IPS-18a (cell line): ENCODE results near the gene SFXN5.

Source experiments
- H3K27ac ChIP-seq: one replicate; pipeline ENCODE4 v1.5.1; 2013; ENCODE audit warnings: low read length
- H3K27me3 ChIP-seq: one replicate; pipeline ENCODE4 v1.6.1; 2013; ENCODE audit warnings: mild to moderate bottlenecking, low read length; ENCODE audit not compliant: control insufficient read depth, insufficient read depth
- H3K36me3 ChIP-seq: one replicate; pipeline ENCODE4 v1.6.1; 2013; ENCODE audit warnings: low read depth, low read length; ENCODE audit not compliant: control insufficient read depth
- H3K4me1 ChIP-seq: one replicate; pipeline ENCODE4 v1.6.1; 2013; ENCODE audit warnings: low read depth, low read length; ENCODE audit not compliant: control insufficient read depth
- H3K4me3 ChIP-seq: one replicate; pipeline ENCODE4 v1.5.1; 2013; ENCODE audit warnings: low read length
- H3K9ac ChIP-seq: one replicate; pipeline ENCODE4 v1.6.1; 2013; ENCODE audit warnings: mild to moderate bottlenecking, low read length, moderate library complexity
- H3K9me3 ChIP-seq: one replicate; pipeline ENCODE4 v1.6.1; 2013; ENCODE audit warnings: low read depth, low read length; ENCODE audit not compliant: control insufficient read depth

The SFXN5 gene

DNA sequence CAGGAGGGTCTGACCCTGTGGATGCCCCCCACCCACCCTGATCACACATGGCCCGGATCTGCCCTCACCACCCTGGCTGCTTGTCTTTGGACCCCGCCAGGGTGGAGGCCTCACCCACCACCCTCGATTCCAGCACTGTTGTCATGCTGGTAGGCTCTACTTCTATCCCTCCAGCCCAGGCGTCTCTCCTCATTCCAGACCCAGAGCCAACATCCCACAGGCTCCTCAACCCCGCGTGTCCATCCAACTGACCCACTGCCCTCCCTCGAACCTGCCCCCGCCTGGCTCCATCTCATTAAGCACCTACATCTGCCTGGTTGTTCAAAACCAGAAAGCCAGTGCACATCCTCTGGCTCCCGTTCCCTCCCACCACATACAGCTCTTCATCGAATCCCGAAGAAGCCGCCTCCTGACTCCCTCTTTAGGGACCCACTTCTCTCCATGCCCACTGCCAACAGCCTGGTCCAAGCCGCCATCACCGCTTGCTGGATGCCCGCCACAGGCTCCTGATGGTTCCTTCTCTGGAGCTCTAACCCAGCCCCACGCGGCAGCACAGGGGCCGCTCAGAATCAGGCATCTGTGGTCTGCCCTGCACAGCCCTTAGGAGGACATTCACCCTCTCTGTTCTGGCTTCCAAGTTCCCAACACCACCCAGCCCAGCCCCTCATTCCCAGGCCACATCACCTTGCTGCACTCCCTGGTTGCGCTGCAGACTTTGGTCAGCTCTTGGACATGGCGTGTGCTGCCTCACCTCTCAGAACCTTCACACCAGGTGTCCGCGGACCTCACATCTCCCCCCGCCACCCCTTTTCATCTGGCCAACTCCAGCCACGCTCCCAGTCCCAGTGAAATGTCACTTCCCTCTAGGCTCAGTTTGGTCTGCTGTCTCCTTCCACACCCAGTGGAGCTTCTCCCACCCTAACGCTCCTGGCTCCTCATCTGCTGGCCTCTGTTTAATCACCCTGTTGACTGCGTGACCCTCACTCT lies 111.2 kb downstream of the SFXN5 start:
- no peak overlapping the region for H3K9ac ChIP-seq
- H3K4me1 ChIP-seq = peaks cover 18% of the 10 kb centered on the region
- no peak overlapping the region for H3K27ac ChIP-seq
- H3K27me3 ChIP-seq = peaks cover 5% of the 10 kb centered on the region
- H3K4me3 ChIP-seq = no peak overlapping the region
- no peaks in the 10 kb centered on the region for H3K36me3 ChIP-seq
- no peaks in the 10 kb centered on the region for H3K9me3 ChIP-seq

DNA sequence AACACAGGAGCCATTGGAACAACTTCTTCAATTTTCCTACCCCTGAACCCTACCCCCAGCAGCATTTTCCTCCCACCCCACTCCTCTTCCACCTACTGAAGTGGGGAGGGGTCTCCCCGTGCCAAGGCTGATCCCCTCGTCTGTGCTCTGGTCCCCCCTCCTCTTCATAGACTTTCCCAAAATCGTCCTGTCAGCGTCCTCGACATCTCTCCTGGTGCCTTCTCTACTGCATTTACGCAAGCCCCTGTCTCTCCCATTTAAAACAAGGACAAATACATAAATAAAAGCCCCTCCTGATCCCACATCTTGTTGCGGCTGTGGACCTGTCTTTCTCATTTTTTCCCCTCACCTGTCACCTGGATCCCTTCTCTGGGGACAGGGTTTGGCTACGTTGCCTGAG lies 112.0 kb downstream of the SFXN5 start:
- Histone ChIP-seq H3K27ac (no peak overlapping the region), H3K36me3 (no peaks in the 10 kb centered on the region), H3K4me1 (peaks cover 18% of the 10 kb centered on the region), H3K27me3 (peaks cover 5% of the 10 kb centered on the region), H3K9ac (no peak overlapping the region), H3K4me3 (no peak overlapping the region), H3K9me3 (no peaks in the 10 kb centered on the region)

DNA sequence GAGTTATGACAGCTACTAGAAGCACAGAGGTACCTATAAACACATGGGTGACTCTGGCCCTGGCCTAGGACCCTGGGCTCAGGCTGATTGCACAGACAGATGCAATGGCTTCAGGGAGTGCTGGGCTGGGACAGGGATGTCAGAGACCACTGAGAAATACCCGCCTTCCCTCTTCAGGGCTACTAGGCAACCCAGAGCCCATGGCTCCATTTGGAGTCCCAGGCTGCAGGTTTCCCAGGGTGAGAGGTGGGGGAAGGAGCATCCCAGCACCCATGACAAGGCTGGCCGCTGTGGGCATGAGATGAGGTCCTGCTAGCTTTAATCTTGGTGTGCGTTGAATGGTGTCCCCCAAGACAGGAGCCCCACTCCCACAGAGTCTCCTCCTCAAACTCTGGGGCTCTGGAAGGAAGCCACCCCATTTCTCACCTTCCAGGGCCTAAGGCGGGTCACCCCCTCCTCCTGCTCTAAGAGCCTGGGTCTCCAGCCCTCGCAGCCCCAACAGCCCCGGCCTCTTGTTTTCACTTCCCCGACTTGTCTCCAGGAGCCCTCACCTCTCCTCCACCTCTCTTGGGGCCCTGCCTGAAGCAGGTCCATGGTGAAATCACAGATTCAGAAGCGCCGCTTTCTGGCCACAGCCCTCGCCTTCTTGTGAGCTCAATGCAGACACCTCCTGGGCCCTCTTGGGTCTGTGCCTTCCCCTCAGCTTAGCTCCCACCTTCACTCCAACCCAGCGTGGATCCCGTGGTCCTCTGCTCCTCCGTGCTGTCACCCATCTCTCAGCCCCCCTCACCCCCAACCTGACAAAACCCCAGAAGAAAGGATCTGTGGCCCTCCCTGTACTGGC lies 112.7 kb downstream of the SFXN5 start:
- Histone ChIP-seq H3K27me3 (peaks cover 5% of the 10 kb centered on the region), H3K4me3 (no peak overlapping the region), H3K9ac (no peak overlapping the region), H3K27ac (no peak overlapping the region), H3K9me3 (no peaks in the 10 kb centered on the region), H3K36me3 (no peaks in the 10 kb centered on the region), H3K4me1 (peaks cover 14% of the 10 kb centered on the region)

DNA sequence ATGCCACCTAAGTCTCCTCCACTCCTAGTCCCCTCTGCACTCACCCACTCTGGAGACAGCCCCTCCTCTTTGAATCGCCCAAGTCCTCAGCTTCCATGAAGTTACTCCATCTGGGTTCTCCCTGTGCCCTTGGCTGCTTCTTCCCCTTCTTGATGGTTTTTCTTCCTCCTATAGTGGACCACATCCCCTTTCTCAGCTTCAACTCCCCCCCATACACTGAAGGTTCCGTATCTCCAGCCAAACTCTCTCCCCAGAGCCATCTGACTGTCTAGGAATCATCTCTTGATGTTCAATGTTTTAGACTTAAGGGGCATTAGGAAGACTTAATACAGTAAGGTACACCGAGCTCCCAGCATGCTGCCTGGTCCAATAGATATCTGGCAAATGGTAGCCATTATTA lies 114.6 kb downstream of the SFXN5 start:
- Histone ChIP-seq H3K36me3 (no peaks in the 10 kb centered on the region), H3K4me1 (peaks cover 8% of the 10 kb centered on the region), H3K4me3 (no peak overlapping the region), H3K27ac (no peak overlapping the region), H3K9ac (no peak overlapping the region), H3K9me3 (no peaks in the 10 kb centered on the region), H3K27me3 (peaks cover 5% of the 10 kb centered on the region)

DNA sequence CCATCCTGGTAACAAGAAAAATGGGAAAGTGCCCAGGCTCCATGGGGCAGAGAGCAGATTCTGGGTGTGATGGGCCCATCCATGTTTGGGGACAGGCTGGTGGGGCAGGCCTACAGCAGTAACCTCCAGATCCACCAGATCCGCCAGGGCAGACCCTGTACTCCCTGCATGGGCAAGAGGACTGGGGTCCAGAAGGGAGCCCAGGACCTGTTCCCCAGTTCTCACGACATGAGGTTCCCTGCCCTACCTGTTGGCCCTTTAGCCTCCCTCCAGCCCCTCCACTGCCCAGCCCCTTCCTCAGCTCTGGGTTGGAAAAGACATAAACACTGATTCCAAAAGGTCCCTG lies 115.5 kb downstream of the SFXN5 start:
- no peaks in the 10 kb centered on the region for H3K9me3 ChIP-seq
- H3K9ac ChIP-seq = no peak overlapping the region
- no peaks in the 10 kb centered on the region for H3K36me3 ChIP-seq
- peaks cover 17% of the 10 kb centered on the region for H3K4me1 ChIP-seq
- no peak overlapping the region for H3K27ac ChIP-seq
- H3K4me3 ChIP-seq = no peak overlapping the region
- H3K27me3 ChIP-seq = peaks cover 5% of the 10 kb centered on the region

DNA sequence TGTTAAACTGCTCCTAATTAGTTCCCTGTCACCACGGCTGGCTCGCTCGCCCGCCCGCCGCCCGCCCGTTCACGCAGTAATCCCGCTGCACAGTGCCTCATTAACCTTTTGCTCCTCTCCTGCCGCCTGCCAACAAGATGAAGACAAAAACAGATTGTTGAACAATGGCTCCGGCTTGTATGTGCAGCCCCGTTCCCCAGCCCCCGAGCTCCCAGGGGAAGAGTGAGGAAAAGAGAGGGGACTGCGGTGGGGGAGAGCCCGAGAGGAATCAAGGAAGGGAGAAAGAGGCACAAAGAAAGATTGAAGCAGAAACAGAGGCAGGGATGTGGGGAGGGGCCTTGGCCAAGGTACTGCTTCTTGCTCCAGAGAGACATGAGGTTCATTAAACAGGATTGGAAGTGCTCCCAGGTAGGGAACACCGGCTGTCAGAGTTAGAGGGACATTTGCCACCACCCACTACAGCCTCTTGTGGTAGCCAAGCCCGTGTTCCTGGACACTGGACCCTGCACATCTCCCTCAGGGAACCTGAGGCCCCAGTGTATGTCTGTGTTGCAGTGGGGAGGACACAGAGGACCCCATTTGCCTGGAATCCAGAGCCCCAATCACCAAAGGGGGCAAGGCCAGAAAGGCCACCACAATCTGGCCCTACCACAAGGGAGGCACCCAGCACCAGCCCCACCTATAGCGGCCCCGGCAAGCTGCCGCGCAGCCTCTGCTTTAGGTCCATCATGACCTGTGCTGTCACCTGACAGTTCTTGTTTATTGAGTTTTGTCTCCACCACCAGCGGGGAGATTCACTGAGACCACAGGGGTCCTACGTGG lies 116.1 kb downstream of the SFXN5 start:
- H3K4me1 ChIP-seq = peaks cover 17% of the 10 kb centered on the region
- H3K9me3 ChIP-seq = no peaks in the 10 kb centered on the region
- H3K9ac ChIP-seq = no peak overlapping the region
- no peak overlapping the region for H3K27ac ChIP-seq
- no peaks in the 10 kb centered on the region for H3K36me3 ChIP-seq
- H3K4me3 ChIP-seq = no peak overlapping the region
- peaks cover 5% of the 10 kb centered on the region for H3K27me3 ChIP-seq

DNA sequence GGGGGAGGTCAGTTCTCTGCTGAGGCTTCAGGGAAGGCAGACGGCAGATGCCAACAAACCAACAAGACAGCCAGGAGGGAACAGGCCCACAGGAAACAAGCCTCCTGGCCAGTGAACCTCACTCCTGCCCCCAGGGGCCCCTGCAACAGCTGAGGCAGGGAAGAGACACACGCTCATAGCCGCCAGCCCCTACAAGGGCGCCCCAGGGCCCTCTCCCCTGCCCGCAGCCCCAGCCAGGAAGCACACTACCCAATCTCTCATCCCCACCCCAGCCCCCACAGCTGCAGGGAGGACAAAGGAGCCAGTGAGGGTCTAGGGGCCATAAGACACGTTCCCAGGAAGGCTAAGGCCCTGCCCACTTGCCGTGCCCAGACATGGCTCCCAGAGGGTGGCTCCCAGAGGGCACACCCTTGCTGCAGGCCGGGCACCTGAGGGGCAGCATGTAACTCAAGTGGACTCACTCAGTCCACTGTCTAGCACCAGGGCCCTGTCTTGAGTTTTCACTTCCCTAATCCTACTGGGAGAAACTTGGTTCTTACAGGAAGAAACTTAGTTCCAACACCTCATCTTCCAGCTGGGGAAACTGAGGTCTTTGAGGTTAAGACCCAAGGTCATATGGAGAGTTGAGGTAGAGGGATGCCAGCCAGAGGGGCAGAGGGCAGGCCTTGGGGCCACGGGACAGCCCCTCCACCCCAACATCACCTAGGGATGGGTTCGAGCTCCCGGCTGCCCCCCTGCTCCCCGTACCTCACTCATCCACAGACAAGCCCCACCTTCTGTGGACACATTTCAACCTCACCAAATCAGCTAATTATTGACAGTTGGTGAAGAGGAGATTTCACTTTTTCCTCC lies 116.9 kb downstream of the SFXN5 start:
- H3K9me3 ChIP-seq = no peaks in the 10 kb centered on the region
- peaks cover 17% of the 10 kb centered on the region for H3K4me1 ChIP-seq
- H3K36me3 ChIP-seq = no peaks in the 10 kb centered on the region
- no peak overlapping the region for H3K27ac ChIP-seq
- peaks cover 5% of the 10 kb centered on the region for H3K27me3 ChIP-seq
- no peak overlapping the region for H3K9ac ChIP-seq
- H3K4me3 ChIP-seq = no peak overlapping the region

DNA sequence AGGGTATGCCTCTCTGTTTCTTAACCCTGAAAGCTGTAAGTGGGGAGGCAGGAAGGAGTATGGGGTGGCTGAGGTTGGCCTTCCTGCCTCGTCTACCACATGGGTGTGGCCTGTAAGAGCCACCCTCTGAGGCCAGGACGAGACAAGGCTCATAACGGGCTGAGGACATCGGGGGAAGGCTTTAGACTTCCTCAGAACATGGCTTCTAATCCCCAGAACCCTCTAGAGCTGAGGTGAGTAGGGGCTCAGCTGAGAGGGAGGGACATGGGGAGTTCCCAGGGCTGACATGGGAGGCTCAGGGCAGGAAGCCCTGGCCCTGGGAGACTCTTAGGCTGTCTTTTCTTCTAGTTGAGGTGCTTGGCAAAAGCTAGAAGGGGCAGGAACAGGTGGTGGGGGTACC lies 117.5 kb downstream of the SFXN5 start:
- no peak overlapping the region for H3K27ac ChIP-seq
- H3K9me3 ChIP-seq = no peaks in the 10 kb centered on the region
- peaks cover 17% of the 10 kb centered on the region for H3K4me1 ChIP-seq
- H3K27me3 ChIP-seq = peaks cover 5% of the 10 kb centered on the region
- H3K9ac ChIP-seq = no peak overlapping the region
- no peak overlapping the region for H3K4me3 ChIP-seq
- no peaks in the 10 kb centered on the region for H3K36me3 ChIP-seq

DNA sequence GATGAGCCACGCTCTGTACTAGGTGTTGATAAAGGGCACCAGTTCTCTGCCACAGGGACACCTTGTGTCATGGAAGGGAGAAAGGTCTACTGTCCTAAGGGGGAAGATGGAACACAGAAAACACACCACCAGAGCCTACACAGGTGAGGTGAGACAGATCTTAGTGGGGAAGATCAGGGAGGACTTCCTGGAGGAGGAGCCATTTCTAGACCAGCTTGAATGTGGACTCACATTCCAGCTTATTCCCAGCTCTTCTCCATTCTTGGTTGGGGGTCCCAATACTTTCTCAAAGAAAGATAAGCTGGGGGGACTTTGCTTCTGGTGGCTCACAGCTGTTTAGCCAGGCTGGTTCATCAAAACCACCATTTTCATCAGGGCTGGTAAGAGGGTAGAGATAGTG lies 118.0 kb downstream of the SFXN5 start:
- Histone ChIP-seq H3K4me1 (peaks cover 17% of the 10 kb centered on the region), H3K27me3 (peaks cover 5% of the 10 kb centered on the region), H3K4me3 (no peak overlapping the region), H3K27ac (no peak overlapping the region), H3K9ac (no peak overlapping the region), H3K36me3 (no peaks in the 10 kb centered on the region), H3K9me3 (no peaks in the 10 kb centered on the region)

DNA sequence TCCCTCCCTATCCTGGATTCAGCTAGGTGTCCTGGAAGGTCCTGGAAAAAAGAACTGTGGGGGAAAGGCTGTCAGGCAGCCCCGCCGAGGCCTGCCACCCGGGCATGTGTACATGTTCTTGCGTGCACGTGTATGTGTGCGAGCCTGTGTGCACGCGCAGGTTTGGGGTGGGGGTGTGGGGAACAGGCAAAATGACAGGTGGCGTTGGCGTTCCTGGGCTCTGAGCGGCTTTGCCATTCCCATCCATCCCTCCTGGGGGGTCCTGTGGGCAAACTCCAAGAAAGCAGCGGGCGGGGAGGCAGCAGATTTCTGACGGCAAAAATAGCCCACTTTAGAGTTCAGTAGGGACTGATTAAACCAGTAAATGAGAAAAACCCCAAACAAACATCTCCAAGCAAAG lies 118.6 kb downstream of the SFXN5 start:
- Histone ChIP-seq H3K4me3 (no peak overlapping the region), H3K36me3 (no peaks in the 10 kb centered on the region), H3K27ac (no peak overlapping the region), H3K9me3 (no peaks in the 10 kb centered on the region), H3K27me3 (peaks cover 5% of the 10 kb centered on the region), H3K4me1 (peaks cover 17% of the 10 kb centered on the region), H3K9ac (no peak overlapping the region)
